Stimulated activated CD4-positive, alpha-beta T cell treated with anti-CD3 and anti-CD28 coated beads, Interleukin-15, amount 100 ng/mL, for 48 hours (primary cell): ENCODE data around the gene TMEM119.
"Not testable (repeated sequence)": the region's sequence is repeated elsewhere in the genome, so short reads cannot be mapped to it uniquely, and the experiment has no call there.

ENCODE experiments used
- DNase-seq, 2 donors: peaks; one replicate each; pipeline ENCODE4 v3.0.0-alpha.2; 2020; ENCODE audit warnings: low read depth in 2 of 2

TMEM119 gene

DNA sequence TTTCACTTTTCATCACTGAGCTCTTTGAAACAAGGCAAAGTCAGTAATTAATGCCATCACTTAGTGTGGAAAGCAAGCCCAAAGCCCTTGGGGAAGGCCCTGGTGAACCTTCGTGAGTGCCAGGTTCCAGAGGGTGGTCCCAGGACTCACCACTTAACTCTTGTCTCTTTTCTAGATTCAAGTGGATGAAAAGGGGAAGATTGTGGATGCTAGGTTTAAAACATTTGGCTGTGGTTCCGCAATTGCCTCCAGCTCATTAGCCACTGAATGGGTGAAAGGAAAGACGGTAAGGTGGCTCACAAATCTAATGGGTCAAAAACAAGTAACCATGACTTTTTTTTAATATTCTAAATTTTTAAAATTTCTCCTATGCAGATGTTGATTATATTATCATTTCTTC, 32.7 kb downstream of the TMEM119 start:
- DNase-seq, result no peak

DNA sequence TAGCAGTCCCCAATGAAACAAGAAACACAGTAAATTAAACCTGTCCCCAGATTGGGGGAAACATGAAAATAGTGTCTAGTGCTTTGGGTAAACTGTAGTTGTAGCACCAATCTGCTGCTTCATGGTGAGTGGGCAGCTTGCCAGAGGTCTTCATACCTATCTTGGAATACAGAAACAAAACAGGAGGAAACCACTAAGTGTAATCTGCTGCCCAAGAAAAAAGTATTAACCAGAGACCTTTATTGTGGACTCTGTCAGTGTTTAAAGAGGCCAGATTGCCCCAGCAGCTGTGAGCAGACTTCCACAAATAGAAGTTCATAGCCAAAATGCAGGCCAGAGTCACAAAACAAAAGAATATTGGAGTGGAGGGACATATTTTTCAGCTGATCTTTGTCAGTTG, 33.2 kb downstream of the TMEM119 start:
- no peak for DNase-seq

DNA sequence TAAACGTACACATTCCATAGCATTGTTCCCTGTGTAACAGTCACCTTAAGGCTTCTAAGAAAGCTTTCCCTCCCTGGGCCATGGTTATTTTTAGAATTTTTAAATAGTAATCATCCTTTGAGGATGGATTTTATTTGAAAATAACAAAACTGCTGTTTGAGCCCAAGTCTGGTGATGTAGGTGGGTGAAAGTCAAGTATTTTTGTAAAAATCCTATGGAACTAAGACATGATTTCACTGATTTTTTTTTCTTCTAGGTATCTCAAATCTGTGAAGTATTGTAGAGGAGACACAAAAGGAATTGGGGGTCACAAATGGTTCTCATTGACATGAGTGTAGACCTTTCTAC, 34.1 kb downstream of the TMEM119 start:
- DNase-seq, result no peak

- DNase-seq, result peak; percentile 70 to 84
Measured at GRCh38 chr12:108563136-108563803, 34.6 kb downstream of the TMEM119 start.

DNA sequence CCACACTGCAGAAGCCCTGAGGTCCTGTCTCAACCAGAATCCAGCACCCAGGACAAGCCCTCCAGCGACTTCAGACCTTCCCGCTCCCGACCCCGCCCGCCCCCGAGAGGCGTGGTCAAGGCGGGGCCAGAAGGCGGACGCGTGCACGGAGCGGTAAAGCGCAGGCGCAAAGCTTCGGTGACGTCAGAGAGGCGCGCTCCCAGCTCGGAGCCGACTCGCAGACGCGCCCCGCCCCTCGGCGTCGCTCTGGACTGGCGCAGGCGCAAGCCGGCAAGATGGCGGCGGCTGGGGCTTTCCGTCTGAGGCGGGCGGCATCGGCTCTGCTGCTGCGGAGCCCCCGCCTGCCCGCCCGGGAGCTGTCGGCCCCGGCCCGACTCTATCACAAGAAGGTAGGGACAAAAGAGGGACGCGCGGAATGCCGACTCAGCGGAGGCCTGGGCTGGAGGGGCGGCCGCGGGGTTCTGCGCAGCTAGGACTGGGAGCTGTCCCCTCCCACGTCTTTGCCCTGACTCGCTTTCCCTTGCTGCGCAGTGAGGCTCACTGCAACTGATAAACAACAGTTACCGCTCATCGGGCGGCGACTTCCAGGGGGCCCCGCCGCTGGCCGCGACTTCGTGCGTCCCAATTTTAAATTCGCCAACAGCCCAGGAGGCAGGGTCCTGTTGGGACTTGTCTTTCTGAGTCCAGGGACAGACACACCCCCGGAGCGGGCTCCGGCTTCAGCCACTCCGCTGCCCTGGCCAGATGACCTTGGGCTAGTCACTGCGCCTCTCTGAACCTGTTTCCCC, 35.3 kb downstream of the TMEM119 start, which contains the start of gene ISCU:
TSS of gene ISCU (plus strand) at position 249 of the 788 bp plus-strand sequence. CDS start at position 276, 27 bp downstream.
- DNase-seq, result peak; percentile 96 to 98

- no peak for DNase-seq
Measured at GRCh38 chr12:108561852-108562347, 36.0 kb downstream of the TMEM119 start.

- DNase-seq, result peak; percentile 63 to 74
Measured at GRCh38 chr12:108560752-108561719, 36.8 kb downstream of the TMEM119 start, which contains the start of gene SART3. SART3 (minus strand) TSS chr12:108561173; CDS start chr12:108561154, 19 bp downstream.

DNA sequence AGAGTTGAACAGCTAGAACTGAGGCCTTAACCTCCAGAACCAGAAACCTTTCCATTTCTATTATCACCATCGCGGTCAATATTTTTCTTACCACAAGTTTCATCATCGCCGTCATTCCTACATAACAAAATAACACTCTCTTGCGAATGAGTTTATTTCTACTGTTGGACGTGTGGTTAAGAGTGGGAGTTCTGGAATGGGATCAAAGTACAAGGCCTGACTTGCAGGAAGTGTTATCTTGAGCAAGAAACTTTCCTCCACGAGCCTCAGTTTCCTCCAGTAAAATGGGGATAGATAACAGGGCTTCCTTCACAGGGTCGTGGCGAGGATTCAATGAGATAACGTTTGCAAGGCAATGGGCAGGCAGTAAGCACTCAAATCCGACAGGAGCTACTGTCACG, 37.6 kb downstream of the TMEM119 start:
- DNase-seq, result no peak

DNA sequence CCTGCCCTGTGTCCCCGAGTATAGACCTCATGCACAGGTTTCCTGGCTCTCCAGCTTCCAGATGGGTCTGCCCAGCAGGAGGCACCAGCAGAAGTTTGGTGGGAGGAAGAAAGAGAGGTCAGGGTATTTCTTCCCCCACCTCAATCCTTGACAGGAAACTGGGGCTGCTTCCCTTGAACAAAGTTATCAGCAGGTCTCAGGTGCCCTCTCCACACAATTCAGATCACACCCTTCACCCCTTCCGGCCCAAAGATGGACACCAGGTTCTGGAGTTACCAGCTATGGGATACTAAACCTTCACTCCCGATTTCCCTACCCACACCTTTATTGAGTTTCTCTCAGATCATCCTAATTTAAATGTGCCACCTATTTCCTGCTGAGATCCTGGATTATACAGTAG, 38.1 kb downstream of the TMEM119 start:
- DNase-seq, result no peak

- DNase-seq, result no peak
Measured at GRCh38 chr12:108559007-108559655, 38.8 kb downstream of the TMEM119 start.

GRCh38 chr12:108555383-108555782, 42.5 kb downstream of the TMEM119 start:
- not testable (repeated sequence) for DNase-seq

GRCh38 chr12:108553799-108554198, 44.1 kb downstream of the TMEM119 start:
- no peak for DNase-seq

- no peak for DNase-seq
Measured at GRCh38 chr12:108551535-108551934, 46.3 kb downstream of the TMEM119 start.

- DNase-seq, result no peak
Measured at GRCh38 chr12:108548954-108549521, 48.8 kb downstream of the TMEM119 start.

DNA sequence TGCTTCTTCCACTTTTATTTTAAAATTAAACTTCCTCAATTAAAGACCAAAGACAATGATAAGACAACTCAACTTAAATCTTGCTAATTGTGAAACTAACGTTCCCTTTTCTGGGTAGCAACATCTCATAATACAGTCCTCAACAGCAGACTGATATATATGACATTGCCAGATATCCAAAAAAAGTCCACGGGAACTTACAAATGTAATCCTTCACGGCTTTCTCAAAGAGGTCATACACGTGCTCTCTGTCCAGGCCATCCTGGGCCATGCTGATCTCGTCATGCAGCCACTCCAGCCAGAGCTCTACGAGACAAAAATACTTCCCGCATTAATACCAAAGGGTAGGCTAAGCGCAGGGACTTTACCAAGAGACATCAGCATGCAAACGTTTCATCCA, 50.2 kb downstream of the TMEM119 start:
- DNase-seq, result no peak

DNA sequence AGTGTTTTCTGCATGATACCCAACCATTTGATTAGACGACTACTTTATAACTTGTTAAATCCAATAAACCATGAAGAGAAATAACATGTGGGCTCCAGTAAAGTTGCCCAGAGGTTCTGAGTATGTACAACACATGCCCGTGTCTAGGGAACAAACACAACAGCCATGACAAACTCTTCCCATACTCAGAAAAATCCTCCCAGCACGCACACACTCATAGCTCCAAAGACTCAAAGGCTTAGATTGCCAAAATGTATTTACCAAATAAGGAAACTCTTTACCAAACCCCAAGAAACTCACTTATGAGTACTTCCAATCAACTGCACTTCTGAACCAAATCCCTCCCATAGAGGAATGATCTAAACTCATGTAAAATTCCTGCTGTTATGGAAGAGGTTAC, 54.2 kb downstream of the TMEM119 start:
- DNase-seq, result no peak

- DNase-seq, result no peak
Measured at GRCh38 chr12:108542320-108542719, 55.6 kb downstream of the TMEM119 start.
